Renal cortex interstitium (tissue), 15 donors: ENCODE results near the gene SLC17A8. TPM values are rescaled to one million over a fixed set of nuclear protein-coding genes. Genes with fewer than 3 reads are reported as not detected.
A peak's percentile ranks its signal among the peaks of the same experiment; 100 is the strongest.
"Not testable (repeated sequence)": the region's sequence is repeated elsewhere in the genome, so short reads cannot be mapped to it uniquely, and the experiment has no call there.

Source experiments
- DNase-seq, 11 donors: peaks; one replicate each; pipeline ENCODE4 v3.0.0-alpha.2; 2013; ENCODE audit warnings: low read depth in 9 of 11, low spot score in 4 of 11; ENCODE audit errors: extremely low read depth in 1 of 11
- long read RNA-seq, 16 experiments: transcript quantifications; one replicate each; lab custom pipeline, GENCODE V29; 2026
- polyA plus RNA-seq, 3 donors: library from polyadenylated mRNA; unstranded; fragments of 120-200 nt; gene quantifications; one replicate each; pipeline ENCODE4 v1.2.1, GENCODE V29; 2013; ENCODE audit not compliant: insufficient read length in 3 of 3

SLC17A8 gene
- 1 to 10 TPM in 2 of 3 donors, under 1 TPM in 1; 0.23 to 1.2 (median 1.1) TPM for polyA plus RNA-seq
- long read RNA-seq, donor 1, result 0 reads
- long read RNA-seq, donor 2, result 0 reads
- long read RNA-seq, donor 3, result 0 reads
- long read RNA-seq, donor 4, result 0 reads
- long read RNA-seq, donor 5, result 0 reads
- long read RNA-seq, donor 6, result 0 reads
- long read RNA-seq, donor 7, partial matches to known transcripts, result 0 of 1 reads
- long read RNA-seq, donor 7, other reads (novel, unspliced or antisense), result 0 of 1 reads
- long read RNA-seq, donor 8, result 0 reads
- long read RNA-seq, donor 9, result 0 reads
- long read RNA-seq, donor 10, result 0 reads
- long read RNA-seq, donor 11, result 0 reads
- long read RNA-seq, donor 12, result 0 reads
- long read RNA-seq, donor 13, result 0 reads
- long read RNA-seq, donor 14, result 0 reads
- long read RNA-seq, donor 15, result 0 reads
- long read RNA-seq, donor 16, partial matches to known transcripts, result 0 of 1 reads
- long read RNA-seq, donor 16, other reads (novel, unspliced or antisense), result 0 of 1 reads

GRCh38 chr12:100356644-100357223, at the start of gene SLC17A8:
TSS of gene SLC17A8 (plus strand) at chr12:100357074. CDS start at chr12:100357392, 318 bp downstream.
- DNase-seq, result peak in 5 of 11 donors; percentile 30 to 53 (median 36)

GRCh38 chr12:100308138-100308537, 48.7 kb upstream of the SLC17A8 start:
- not testable (repeated sequence) for DNase-seq

DNA sequence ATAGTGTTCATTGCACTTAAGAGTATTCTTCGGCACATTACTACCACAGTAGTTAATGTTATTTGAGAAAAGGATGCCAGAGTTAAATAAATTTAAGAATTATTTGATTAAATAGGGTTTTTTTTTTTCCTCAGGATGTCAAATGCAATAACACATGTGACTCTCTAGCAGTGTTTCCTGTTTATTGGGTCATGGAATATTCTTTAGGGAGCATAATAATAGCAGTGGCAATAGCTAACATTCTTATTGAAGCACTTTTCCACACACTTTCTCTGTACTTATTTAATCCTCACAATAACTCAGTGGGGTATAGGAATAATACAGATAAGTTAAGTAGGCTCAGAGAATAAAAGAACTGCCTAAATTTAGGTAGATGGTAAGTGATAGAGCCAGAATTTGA, 45.6 kb upstream of the SLC17A8 start:
- no peak for DNase-seq

- no peak for DNase-seq
These were observed 39.5 kb upstream of the SLC17A8 start for GRCh38 chr12:100317371-100317770.

DNA sequence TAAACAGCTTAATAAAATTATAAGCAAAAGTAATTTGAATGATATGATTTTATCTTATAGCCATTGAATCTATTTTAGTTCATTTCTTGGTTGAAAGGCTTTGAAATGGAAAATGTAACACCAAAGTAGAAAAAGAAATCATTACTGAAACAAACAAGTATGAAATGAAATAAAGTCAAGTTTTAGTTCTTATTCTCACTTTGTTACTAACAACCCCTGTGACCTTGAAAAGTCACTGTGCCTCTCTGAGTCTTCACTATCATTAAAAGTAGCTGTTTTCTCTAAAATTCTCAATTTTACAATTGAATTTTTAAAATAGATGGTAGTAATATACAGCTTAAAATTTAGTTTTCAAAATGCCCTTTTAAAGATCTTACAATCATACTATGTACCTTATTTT, 32.4 kb upstream of the SLC17A8 start:
- DNase-seq, result no peak

- DNase-seq, result no peak
These were observed 30.7 kb upstream of the SLC17A8 start for GRCh38 chr12:100326208-100326607.

- no peak for DNase-seq
These were observed 27.1 kb upstream of the SLC17A8 start for GRCh38 chr12:100329800-100330199.

DNA sequence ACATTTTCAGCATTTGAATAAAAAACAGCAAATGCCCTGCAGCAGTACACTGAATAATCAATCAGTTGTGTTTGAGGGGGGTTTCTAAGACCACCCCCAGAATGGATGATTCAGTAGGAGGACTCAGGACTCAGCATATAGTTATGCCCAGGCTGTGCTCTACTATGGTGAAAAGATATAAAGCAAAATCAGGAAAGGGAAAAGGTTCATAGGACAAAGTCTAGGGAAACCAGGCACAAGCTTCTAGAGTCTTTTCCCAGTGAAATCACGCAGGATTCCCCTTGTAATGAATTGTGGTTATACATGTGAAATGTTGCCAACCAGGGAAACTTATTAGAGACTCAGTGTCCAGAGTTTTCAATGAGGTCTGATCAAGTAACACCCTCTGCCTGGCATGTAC, 25.0 kb upstream of the SLC17A8 start:
- DNase-seq, result no peak

DNA sequence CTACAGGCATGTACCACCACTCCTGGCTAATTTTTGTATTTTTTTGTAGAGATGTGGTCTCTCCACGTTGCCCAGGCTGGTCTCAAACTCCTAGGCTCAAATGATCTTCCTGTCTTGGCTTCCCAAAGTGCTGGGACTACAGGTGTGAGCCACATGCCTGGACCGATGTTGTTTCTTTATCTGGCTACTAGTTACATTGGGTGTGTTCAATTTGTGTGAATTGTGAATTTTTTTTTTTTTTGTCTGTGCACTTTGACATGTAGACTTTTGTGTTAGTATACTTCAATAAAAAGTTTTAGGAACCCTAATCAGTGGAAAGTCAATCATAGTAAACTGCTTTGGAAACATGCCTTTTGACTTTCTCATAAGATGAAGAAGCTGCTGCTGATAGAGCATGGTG, 24.0 kb upstream of the SLC17A8 start:
- DNase-seq, result no peak

- no peak for DNase-seq
These were observed 19.6 kb upstream of the SLC17A8 start for GRCh38 chr12:100337299-100337698.

- DNase-seq, result no peak
These were observed 19.1 kb upstream of the SLC17A8 start for GRCh38 chr12:100337727-100338126.

DNA sequence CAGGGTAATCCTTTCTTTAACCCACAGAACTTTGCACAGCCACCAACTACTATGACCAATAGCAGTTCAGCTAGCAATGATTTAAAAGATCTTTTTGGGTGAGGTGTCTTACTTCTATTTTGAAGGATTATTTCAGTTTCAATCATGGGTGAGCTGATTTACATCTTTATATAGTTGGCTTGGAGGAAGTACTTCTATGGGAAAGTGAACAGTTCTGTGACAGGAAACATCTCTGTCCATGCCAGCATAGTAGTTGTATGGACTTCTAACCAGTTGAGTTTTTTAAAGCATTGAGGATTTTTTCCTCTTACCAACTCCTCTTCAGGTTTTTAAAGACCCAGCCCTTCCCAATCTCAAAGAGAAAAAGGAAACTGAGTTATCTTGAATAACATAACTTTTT, 17.8 kb upstream of the SLC17A8 start:
- no peak for DNase-seq

GRCh38 chr12:100342897-100343296, 14.0 kb upstream of the SLC17A8 start:
- not testable (repeated sequence) for DNase-seq

DNA sequence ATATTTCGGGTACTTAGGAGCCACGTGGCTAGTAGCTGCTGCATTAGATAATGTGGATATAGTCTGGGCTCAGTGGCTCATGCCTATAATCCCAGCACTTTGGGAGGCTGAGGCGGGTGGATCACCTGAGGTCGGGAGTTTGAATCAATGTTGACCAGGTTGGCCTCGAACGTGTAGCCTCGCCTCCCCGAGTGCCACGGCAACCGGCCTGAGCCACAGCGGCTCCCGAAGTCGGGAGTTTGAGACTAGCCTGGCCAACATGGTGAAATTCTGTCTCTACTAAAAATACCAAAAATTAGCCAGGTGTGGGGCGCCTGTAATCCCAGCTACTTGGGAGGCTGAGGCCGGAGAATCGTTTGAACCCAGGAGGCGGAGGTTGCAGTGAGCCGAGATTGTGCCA, 12.5 kb upstream of the SLC17A8 start:
- not testable (repeated sequence) for DNase-seq

- no peak for DNase-seq
These were observed 11.7 kb upstream of the SLC17A8 start for GRCh38 chr12:100345020-100345767.

GRCh38 chr12:100346660-100347059, 10.2 kb upstream of the SLC17A8 start:
- DNase-seq, result peak in 2 of 11 donors; percentile 2 to 11

GRCh38 chr12:100348657-100349454, 8.0 kb upstream of the SLC17A8 start:
- peak in 3 of 11 donors; percentile 10 to 19 (median 18) for DNase-seq

DNA sequence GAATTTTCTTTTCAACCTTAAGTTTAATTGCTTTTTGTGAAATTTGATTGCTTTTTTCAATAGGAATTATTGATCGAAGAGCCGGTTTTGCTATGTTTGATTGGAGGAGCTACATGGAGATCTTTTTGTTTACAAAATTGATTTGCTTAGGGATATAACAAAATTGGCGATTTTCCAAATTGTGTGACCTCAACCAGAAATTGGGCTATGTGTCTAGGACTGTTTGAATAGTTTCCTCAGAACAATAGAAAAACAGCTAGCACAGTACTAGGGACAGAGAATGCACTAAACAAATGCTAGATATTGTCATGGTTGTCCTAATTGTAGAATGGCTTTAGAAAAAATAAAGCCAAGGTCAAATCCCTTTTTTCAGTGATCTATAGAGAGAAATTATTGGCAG, 2.4 kb downstream of the SLC17A8 start:
- DNase-seq, result no peak

DNA sequence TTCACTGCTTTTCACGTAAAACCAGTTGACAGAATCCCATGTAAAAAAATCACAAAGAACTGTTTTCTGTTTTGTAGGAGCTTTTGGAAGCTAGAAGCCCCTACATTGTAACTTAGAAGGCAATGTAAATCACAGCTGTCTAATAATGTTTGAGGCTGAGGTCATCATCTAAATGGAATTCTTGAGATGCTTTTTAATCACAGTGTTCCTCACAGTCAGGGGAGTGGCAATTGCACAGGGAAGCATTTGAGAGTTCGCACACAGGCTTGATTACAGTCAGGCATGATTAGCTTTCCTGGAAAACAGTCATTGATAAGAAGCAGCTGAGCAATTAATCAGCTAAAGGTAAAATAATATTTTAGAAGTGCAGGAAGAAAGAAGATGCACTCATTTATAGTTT, 2.9 kb downstream of the SLC17A8 start:
- peak in 2 of 11 donors; percentile 6 to 40 for DNase-seq
